HepG2 (cell line): ENCODE data around the gene UBE2O. TPM values are rescaled to one million over a fixed set of nuclear protein-coding genes. Genes with fewer than 3 reads are reported as not detected.

ENCODE experiments used
- ATF4 ChIP-seq, 2 experiments: fragments of 450-650 bp in 1 of 2; sonication (generic) in 1 of 2; formaldehyde crosslinking; IDR thresholded peaks; 2 replicates each; pipeline versions ENCODE4 v1.5.0 to v1.8.0; 2020 to 2022; ENCODE audit warnings: mild to moderate bottlenecking in 1 of 2, missing genetic modification reagents in 1 of 2
- BORCS8-MEF2B ChIP-seq: sonication (generic); formaldehyde crosslinking; IDR thresholded peaks from 2 replicates; pipeline ENCODE4 v1.8.0; 2022; ENCODE audit warnings: mild to moderate bottlenecking, missing genetic modification reagents
- CC2D1A ChIP-seq: sonication (generic); formaldehyde crosslinking; IDR thresholded peaks from 2 replicates; pipeline ENCODE4 v1.8.1; 2023; ENCODE audit warnings: mild to moderate bottlenecking, missing genetic modification reagents
- CERS6 ChIP-seq: sonication (generic); formaldehyde crosslinking; IDR thresholded peaks from 2 replicates; pipeline ENCODE4 v1.5.0; 2020; ENCODE audit warnings: missing genetic modification reagents
- FOXJ3 ChIP-seq: sonication (generic); formaldehyde crosslinking; IDR thresholded peaks from 2 replicates; pipeline ENCODE4 v1.4.0; 2020; ENCODE audit warnings: missing genetic modification reagents, mild to moderate bottlenecking, borderline replicate concordance
- FUBP1 ChIP-seq: sonication (generic); formaldehyde crosslinking; IDR thresholded peaks from 2 replicates; pipeline ENCODE4 v1.5.1; 2020; ENCODE audit warnings: missing genetic modification reagents, mild to moderate bottlenecking, borderline replicate concordance
- GABPA ChIP-seq, 2 experiments: IDR thresholded peaks; 2 replicates each; pipeline ENCODE4 v1.6.1; 2011 to 2016; ENCODE audit warnings: low read depth in 2 of 2, low read length in 1 of 2, missing biosample characterization in 1 of 2, missing genetic modification characterization in 1 of 2
- HOXA7 ChIP-seq: sonication (generic); formaldehyde crosslinking; IDR thresholded peaks from 2 replicates; pipeline ENCODE4 v1.8.1; 2022; ENCODE audit warnings: mild to moderate bottlenecking, missing genetic modification reagents, moderate library complexity
- KLF9 ChIP-seq: IDR thresholded peaks from 2 replicates; pipeline ENCODE4 v1.6.1; 2016; ENCODE audit warnings: low read depth
- MXI1 ChIP-seq: IDR thresholded peaks from 3 replicates; pipeline ENCODE4 v1.6.1; 2012; ENCODE audit warnings: low read depth, low read length, inconsistent platforms, borderline replicate concordance
- NRL ChIP-seq: sonication (generic); formaldehyde crosslinking; IDR thresholded peaks from 2 replicates; pipeline ENCODE4 v1.5.0; 2020; ENCODE audit warnings: missing genetic modification reagents, mild to moderate bottlenecking, moderate library complexity, borderline replicate concordance
- PAX8 ChIP-seq: sonication (generic); formaldehyde crosslinking; IDR thresholded peaks from 2 replicates; pipeline ENCODE4 v1.8.0; 2022; ENCODE audit warnings: mild to moderate bottlenecking, missing genetic modification reagents, borderline replicate concordance
- SALL2 ChIP-seq: sonication (generic); formaldehyde crosslinking; IDR thresholded peaks from 2 replicates; pipeline ENCODE4 v1.8.1; 2023; ENCODE audit warnings: mild to moderate bottlenecking, missing genetic modification reagents, inconsistent platforms
- SMAD3 ChIP-seq: sonication (generic); formaldehyde crosslinking; IDR thresholded peaks from 2 replicates; pipeline ENCODE4 v1.4.0; 2020; ENCODE audit warnings: missing genetic modification reagents
- SP2 ChIP-seq: sonication (generic); formaldehyde crosslinking; IDR thresholded peaks from 2 replicates; pipeline ENCODE4 v1.5.1; 2020; ENCODE audit warnings: mild to moderate bottlenecking, missing genetic modification reagents
- TARDBP ChIP-seq: sonication (generic); formaldehyde crosslinking; IDR thresholded peaks from 2 replicates; pipeline ENCODE4 v1.8.0; 2022; ENCODE audit warnings: mild to moderate bottlenecking, missing genetic modification reagents
- ZNF207 ChIP-seq: fragments of 450-650 bp; IDR thresholded peaks from 2 replicates; pipeline ENCODE4 v1.6.1; 2016; ENCODE audit warnings: antibody characterized with exemption, borderline replicate concordance
- ZNF441 ChIP-seq: sonication (generic); formaldehyde crosslinking; IDR thresholded peaks from 2 replicates; pipeline ENCODE4 v1.7.0; 2021; ENCODE audit warnings: missing genetic modification reagents, borderline replicate concordance
- ZNF543 ChIP-seq: sonication (generic); formaldehyde crosslinking; IDR thresholded peaks from 2 replicates; pipeline ENCODE4 v1.4.0; 2020; ENCODE audit warnings: mild to moderate bottlenecking, missing genetic modification reagents
- ZNF557 ChIP-seq: sonication (generic); formaldehyde crosslinking; IDR thresholded peaks from 2 replicates; pipeline ENCODE4 v1.4.0; 2020; ENCODE audit warnings: missing genetic modification reagents
- polyA plus RNA-seq, 8 experiments: library from polyadenylated mRNA; depleted of rRNA in 3 of 8; stranded (reverse) in 7 of 8; unstranded in 1 of 8; fragments of >200 nt; fragmentation: Illumina TruSeq in 4 of 8; extraction: Trizol in 4 of 8; gene quantifications; 2 replicates each; pipeline versions ENCODE4 v1.2.1 to v1.2.3, GENCODE V29; 2011 to 2016; ENCODE audit warnings: low read depth in 4 of 8, missing spikeins in 1 of 8, mixed read lengths in 1 of 8; ENCODE audit not compliant: insufficient read depth in 1 of 8
- total RNA-seq, 5 experiments: library from RNA; depleted of rRNA; stranded (reverse); fragments of >200 nt; fragmentation: Illumina TruSeq; extraction: Trizol; gene quantifications; 2 replicates each; pipeline ENCODE4 v1.2.3, GENCODE V29; 2016; ENCODE audit warnings: low read depth in 1 of 5
- TF ChIP-seq, protein P1 (sequence below): sonication (generic); formaldehyde crosslinking; IDR thresholded peaks from 2 replicates; pipeline ENCODE4 v1.8.0; 2022; ENCODE audit warnings: mild to moderate bottlenecking, missing genetic modification reagents; ENCODE audit not compliant: insufficient replicate concordance
- TF ChIP-seq, protein P2 (sequence below): sonication (generic); formaldehyde crosslinking; conservative IDR thresholded peaks from 2 replicates; pipeline ENCODE4 v1.8.1; 2023; ENCODE audit warnings: missing genetic modification reagents

Gene UBE2O
- total and polyA plus RNA-seq, 2 of the 13 experiments (the other 11 are each of a cell fraction or from before 2014, with no cell fraction given): 21.5 to 23.5 TPM

- TF ChIP-seq GABPA (IDR thresholded peaks at IDR 0.05; ENCODE audit: low read depth, low read length) (no peak), GABPA (CRISPR knock-in tag; IDR thresholded peaks at IDR 0.05; ENCODE audit: low read depth) (no peak), NRL (no peak), PAX8 (CRISPR knock-in tag) (0 out of 2 replicates have a peak, but pooled peaks have one; percentile 7), ZNF557 (CRISPR knock-in tag) (no peak), MXI1 (no peak; the same call in 2 of the 3 replicates), CC2D1A (CRISPR knock-in tag) (0 out of 2 replicates have a peak, but pooled peaks have one; percentile 6), ZNF207 (no peak), ATF4 (CRISPR knock-in tag; IDR thresholded peaks at IDR 0.05) (no peak; a peak in 1 of 4 replicates), ZNF441 (CRISPR knock-in tag) (no peak), FOXJ3 (no peak), SALL2 (CRISPR knock-in tag) (no peak), FUBP1 (CRISPR knock-in tag) (no peak), SP2 (CRISPR knock-in tag) (peak; percentile 58), KLF9 (no peak), TARDBP (no peak), SMAD3 (CRISPR knock-in tag) (no peak), HOXA7 (peak; percentile 84; the same call in 1 of the 2 replicates), BORCS8-MEF2B (0 out of 2 replicates have a peak, but pooled peaks have one; percentile 1), CERS6 (CRISPR knock-in tag) (no peak), ZNF543 (CRISPR knock-in tag) (peak; percentile 1; the same call in 1 of the 2 replicates)
- TF ChIP-seq, protein P1, sequence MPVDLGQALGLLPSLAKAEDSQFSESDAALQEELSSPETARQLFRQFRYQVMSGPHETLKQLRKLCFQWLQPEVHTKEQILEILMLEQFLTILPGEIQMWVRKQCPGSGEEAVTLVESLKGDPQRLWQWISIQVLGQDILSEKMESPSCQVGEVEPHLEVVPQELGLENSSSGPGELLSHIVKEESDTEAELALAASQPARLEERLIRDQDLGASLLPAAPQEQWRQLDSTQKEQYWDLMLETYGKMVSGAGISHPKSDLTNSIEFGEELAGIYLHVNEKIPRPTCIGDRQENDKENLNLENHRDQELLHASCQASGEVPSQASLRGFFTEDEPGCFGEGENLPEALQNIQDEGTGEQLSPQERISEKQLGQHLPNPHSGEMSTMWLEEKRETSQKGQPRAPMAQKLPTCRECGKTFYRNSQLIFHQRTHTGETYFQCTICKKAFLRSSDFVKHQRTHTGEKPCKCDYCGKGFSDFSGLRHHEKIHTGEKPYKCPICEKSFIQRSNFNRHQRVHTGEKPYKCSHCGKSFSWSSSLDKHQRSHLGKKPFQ (CRISPR knock-in tag): no peak
- TF ChIP-seq, protein P2, sequence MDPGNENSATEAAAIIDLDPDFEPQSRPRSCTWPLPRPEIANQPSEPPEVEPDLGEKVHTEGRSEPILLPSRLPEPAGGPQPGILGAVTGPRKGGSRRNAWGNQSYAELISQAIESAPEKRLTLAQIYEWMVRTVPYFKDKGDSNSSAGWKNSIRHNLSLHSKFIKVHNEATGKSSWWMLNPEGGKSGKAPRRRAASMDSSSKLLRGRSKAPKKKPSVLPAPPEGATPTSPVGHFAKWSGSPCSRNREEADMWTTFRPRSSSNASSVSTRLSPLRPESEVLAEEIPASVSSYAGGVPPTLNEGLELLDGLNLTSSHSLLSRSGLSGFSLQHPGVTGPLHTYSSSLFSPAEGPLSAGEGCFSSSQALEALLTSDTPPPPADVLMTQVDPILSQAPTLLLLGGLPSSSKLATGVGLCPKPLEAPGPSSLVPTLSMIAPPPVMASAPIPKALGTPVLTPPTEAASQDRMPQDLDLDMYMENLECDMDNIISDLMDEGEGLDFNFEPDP (CRISPR knock-in tag): no peak
These were observed 67.7 kb downstream of the UBE2O start (continued) for GRCh38 chr17:76384987-76385891.
